Breast epithelium (tissue), 4 donors: ENCODE measurements around the gene PPFIA3. TPM values are rescaled to one million over a fixed set of nuclear protein-coding genes. Genes with fewer than 3 reads are reported as not detected.
"Not testable (repeated sequence)": the region's sequence is repeated elsewhere in the genome, so short reads cannot be mapped to it uniquely, and the experiment has no call there.

Experiments used
- DNase-seq, 2 donors: peaks; one replicate each; pipeline ENCODE4 v3.0.0-alpha.2; 2019; ENCODE audit warnings: low spot score in 2 of 2
- H3K27ac ChIP-seq, 2 donors: fragments of 200-600 bp; sonication (generic) in 1 of 2; one replicate each; pipeline ENCODE4 v1.5.1; 2016 to 2019; ENCODE audit warnings: mild to moderate bottlenecking in 1 of 2
- H3K27me3 ChIP-seq, 2 donors: fragments of 200-600 bp; sonication (generic) in 1 of 2; one replicate each; pipeline versions ENCODE4 v1.5.1 to v1.6.0; 2017 to 2019; ENCODE audit warnings: control low read depth in 1 of 2, mild to moderate bottlenecking in 1 of 2
- H3K36me3 ChIP-seq: fragments of 200-600 bp; one replicate; pipeline ENCODE4 v1.5.1; 2019
- H3K4me1 ChIP-seq, 2 donors: fragments of 200-600 bp; sonication (generic); one replicate each; pipeline ENCODE4 v1.5.1; 2016 to 2019; ENCODE audit warnings: control low read depth in 1 of 2
- H3K4me3 ChIP-seq, 3 donors: fragments of 200-600 bp; sonication (generic); 1 replicate in 2 of 3; 2 replicates in 1 of 3; pipeline ENCODE4 v1.5.1; 2016 to 2019; ENCODE audit warnings: mild to moderate bottlenecking in 3 of 3, moderate library complexity in 2 of 3
- H3K9me3 ChIP-seq, 2 donors: fragments of 200-600 bp; sonication (generic) in 1 of 2; one replicate each; pipeline ENCODE4 v1.5.1; 2016 to 2019; ENCODE audit warnings: control low read depth in 1 of 2
- POLR2A ChIP-seq: fragments of 450-650 bp; IDR thresholded peaks from one replicate; pipeline ENCODE4 v1.6.1; 2016; ENCODE audit warnings: antibody characterized with exemption, mild to moderate bottlenecking, moderate library complexity
- POLR2AphosphoS5 ChIP-seq, 3 donors: sonication (generic); formaldehyde crosslinking; IDR thresholded peaks; one replicate each; pipeline ENCODE4 v1.6.1; 2017; ENCODE audit warnings: antibody characterized with exemption in 3 of 3
- intact Hi-C: fragments of 100-400 bp; cut with DNase I; formaldehyde crosslinking; loops from one replicate; pipeline ENCODE4 v1.15.1; 2023; ENCODE audit warnings: low total_unique reads
- total RNA-seq, 3 donors: library from RNA; depleted of rRNA; stranded (reverse); fragments of >200 nt; gene quantifications; one replicate each; pipeline ENCODE4 v1.1.0, GENCODE V29; 2016
- TF ChIP-seq, protein P1 (sequence below), 3 donors: fragments of 450-650 bp; IDR thresholded peaks; one replicate each; pipeline ENCODE4 v1.5.1; 2016 to 2017; ENCODE audit warnings: antibody characterized with exemption in 3 of 3, mild to moderate bottlenecking in 3 of 3, moderate library complexity in 3 of 3

Gene PPFIA3
- total RNA-seq, 3 donors from 2014 or later = 3.4 to 6.2 (median 3.4) TPM

DNA sequence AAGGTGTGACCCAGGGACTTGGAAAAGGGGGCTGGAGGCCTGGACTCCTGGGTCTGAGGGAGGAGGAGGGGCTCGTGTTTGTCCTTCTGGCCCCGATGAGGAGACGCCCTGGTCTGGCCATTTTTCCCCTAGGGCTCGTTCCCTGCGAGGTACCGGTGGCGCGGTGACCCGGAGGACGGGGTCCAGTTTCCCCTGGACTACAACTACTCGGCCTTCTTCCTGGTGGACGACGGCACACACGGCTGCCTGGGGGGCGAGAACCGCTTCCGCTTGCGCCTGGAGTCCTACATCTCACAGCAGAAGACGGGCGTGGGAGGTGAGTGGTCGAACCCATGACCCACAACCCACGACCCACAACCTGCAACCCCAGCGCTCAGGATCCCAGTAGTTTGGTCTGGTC lies 49.1 kb downstream of the PPFIA3 start:
- TF ChIP-seq, protein P1, sequence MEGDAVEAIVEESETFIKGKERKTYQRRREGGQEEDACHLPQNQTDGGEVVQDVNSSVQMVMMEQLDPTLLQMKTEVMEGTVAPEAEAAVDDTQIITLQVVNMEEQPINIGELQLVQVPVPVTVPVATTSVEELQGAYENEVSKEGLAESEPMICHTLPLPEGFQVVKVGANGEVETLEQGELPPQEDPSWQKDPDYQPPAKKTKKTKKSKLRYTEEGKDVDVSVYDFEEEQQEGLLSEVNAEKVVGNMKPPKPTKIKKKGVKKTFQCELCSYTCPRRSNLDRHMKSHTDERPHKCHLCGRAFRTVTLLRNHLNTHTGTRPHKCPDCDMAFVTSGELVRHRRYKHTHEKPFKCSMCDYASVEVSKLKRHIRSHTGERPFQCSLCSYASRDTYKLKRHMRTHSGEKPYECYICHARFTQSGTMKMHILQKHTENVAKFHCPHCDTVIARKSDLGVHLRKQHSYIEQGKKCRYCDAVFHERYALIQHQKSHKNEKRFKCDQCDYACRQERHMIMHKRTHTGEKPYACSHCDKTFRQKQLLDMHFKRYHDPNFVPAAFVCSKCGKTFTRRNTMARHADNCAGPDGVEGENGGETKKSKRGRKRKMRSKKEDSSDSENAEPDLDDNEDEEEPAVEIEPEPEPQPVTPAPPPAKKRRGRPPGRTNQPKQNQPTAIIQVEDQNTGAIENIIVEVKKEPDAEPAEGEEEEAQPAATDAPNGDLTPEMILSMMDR (IDR thresholded peaks at IDR 0.05) = no peak
- no peak for TF ChIP-seq POLR2A
- no peak for TF ChIP-seq POLR2AphosphoS5 (IDR thresholded peaks at IDR 0.05)
- Histone ChIP-seq H3K4me3 (no peak overlapping the region), H3K36me3 (no peaks in the 10 kb centered on the region), H3K27me3 (no peaks in the 10 kb centered on the region), H3K9me3 (no peaks in the 10 kb centered on the region), H3K4me1 (peaks cover 6 to 8% of the 10 kb centered on the region in 2 donors), H3K27ac (no peak overlapping the region)
- intact Hi-C loops = no loop called here
- no peak for DNase-seq

DNA sequence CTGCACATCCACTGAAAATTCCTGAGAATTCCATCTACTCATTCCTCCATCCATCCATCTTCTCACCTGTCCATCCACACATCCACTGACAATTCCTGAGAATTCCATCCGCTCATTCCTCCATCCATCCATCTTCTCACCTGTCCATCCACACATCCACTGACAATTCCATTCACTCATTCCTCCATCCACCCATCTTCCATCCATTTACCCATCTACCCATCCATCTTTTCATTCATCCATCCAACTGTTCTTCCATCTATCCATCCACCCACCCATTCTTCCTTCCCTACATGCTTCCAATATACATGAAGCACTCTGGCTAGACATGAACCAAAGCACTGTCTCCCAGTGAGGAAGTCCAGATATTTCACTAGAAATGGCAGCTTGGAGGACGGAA lies 53.9 kb downstream of the PPFIA3 start:
- no peak for DNase-seq
- no peaks in the 10 kb centered on the region for H3K36me3 ChIP-seq
- no peak overlapping the region for H3K4me3 ChIP-seq

DNA sequence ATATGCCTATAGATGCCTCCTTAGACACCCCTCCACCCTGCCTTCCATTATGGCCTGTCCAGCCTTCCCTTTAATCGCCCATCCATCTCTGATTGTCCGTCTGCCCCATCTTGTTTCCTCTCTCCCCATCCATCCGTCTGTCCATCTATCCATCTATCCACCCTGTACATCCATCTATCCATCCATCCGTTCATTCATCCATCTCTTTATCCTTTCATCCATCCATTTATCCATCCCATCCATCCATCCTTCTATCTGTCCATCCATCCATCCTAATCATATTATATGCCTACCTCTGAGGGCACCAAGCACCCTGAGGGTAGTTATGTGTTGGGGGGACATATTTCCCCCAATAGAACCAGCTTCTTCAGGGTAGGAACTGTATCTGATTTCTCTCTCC lies 61.3 kb downstream of the PPFIA3 start:
- no peaks in the 10 kb centered on the region for H3K27me3 ChIP-seq
- H3K4me1 ChIP-seq = no peaks in the 10 kb centered on the region
- no peak overlapping the region for H3K27ac ChIP-seq
- DNase-seq = no peak
- intact Hi-C loops = no loop called here
- no peak overlapping the region for H3K4me3 ChIP-seq
- no peaks in the 10 kb centered on the region for H3K9me3 ChIP-seq
- H3K36me3 ChIP-seq = no peaks in the 10 kb centered on the region
- TF ChIP-seq POLR2A = no peak
- TF ChIP-seq, protein P1 (IDR thresholded peaks at IDR 0.05) = no peak
- TF ChIP-seq POLR2AphosphoS5 (IDR thresholded peaks at IDR 0.05) = no peak

More for the DNA sequence above, 53.9 kb downstream of the PPFIA3 start:
- Histone ChIP-seq H3K27me3 (no peaks in the 10 kb centered on the region), H3K4me1 (no peaks in the 10 kb centered on the region), H3K9me3 (no peaks in the 10 kb centered on the region), H3K27ac (no peak overlapping the region)
- no peak for TF ChIP-seq POLR2AphosphoS5 (IDR thresholded peaks at IDR 0.05)
- no peak for TF ChIP-seq POLR2A
- TF ChIP-seq, protein P1 (IDR thresholded peaks at IDR 0.05) = no peak
- intact Hi-C loops = no loop called here

DNA sequence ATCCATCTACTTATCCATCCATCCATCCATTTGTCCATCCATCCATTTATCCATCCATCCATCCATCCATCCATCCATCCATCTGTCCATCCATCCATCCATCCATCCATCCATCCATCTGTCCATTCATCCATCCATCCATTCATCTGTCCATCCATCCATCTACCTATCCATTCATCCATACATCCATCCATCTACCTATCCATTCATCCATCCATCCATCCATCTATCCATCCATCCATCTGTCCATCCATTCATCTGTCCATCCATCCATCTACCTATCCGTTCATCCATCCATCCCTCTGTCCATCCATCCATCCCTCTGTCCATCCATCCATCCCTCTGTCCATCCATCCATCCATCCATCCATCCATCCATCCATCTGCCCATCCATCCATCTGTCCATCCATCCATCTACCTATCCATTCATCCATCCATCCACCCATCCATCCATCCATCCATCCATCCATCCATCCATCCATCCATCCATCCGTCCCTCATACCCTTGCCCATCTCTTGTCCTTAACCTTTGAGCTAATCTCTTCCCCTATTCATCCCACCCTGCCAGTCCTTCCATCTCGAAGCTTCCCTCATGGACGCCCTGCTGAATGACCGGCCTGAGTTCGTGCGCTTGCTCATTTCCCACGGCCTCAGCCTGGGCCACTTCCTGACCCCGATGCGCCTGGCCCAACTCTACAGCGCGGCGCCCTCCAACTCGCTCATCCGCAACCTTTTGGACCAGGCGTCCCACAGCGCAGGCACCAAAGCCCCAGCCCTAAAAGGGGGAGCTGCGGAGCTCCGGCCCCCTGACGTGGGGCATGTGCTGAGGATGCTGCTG lies 62.9 kb downstream of the PPFIA3 start:
- intact Hi-C loops, H3K4me3 ChIP-seq, H3K4me1 ChIP-seq, H3K36me3 ChIP-seq, DNase-seq, H3K9me3 ChIP-seq, H3K27me3 ChIP-seq, H3K27ac ChIP-seq: not testable (repeated sequence)

DNA sequence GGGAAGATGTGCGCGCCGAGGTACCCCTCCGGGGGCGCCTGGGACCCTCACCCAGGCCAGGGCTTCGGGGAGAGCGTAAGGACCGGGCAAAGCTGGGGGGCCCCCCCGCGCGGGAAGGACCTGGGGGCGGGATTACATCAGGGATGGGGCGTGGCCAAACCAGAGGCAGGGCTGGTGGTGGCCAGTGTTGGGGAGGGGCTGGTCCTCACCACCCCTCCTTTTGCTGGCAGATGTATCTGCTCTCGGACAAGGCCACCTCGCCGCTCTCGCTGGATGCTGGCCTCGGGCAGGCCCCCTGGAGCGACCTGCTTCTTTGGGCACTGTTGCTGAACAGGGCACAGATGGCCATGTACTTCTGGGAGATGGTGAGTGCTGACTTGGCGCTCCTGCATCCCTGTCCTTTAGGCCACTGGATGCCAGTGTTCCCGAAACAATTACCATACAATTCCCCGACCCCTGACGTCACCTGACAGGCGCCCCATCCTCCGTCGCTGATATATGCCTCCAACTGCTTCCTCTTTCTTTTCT lies 63.6 kb downstream of the PPFIA3 start:
- intact Hi-C loops = no loop called here
- TF ChIP-seq, protein P1 (IDR thresholded peaks at IDR 0.05) = no peak
- TF ChIP-seq POLR2AphosphoS5 (IDR thresholded peaks at IDR 0.05) = no peak
- no peak for TF ChIP-seq POLR2A
- no peaks in the 10 kb centered on the region for H3K36me3 ChIP-seq

More for the DNA sequence above, 63.6 kb downstream of the PPFIA3 start:
- Histone ChIP-seq H3K4me1 (no peaks in the 10 kb centered on the region), H3K27me3 (no peaks in the 10 kb centered on the region), H3K9me3 (no peaks in the 10 kb centered on the region), H3K4me3 (no peak overlapping the region), H3K27ac (no peak overlapping the region)
- no peak for DNase-seq
